IMR-90 (cell line): Measurements from ENCODE around the gene SGCA. TPM values are rescaled to one million over a fixed set of nuclear protein-coding genes. Genes with fewer than 3 reads are reported as not detected.

ENCODE experiments used
- ATAC-seq: fragments of 200-7000 bp; cut with Tn5 transposase; 2 replicates; pipeline ENCODE4 v1.9.1; 2020; ENCODE audit warnings: low read depth, mild to moderate bottlenecking, moderate library complexity
- BruUV-seq: library from RNA; stranded (reverse); fragments of 400-500 nt; replicated peaks from 2 replicates; lab custom pipeline; 2021; lab: Mats Ljungman, UMichigan
- CTCF ChIA-PET: fragments of 300-600 bp; formaldehyde crosslinking; extraction: SDS; loops from one replicate; lab custom pipeline; 2021; ENCODE audit warnings: antibody characterized with exemption; lab: Yijun Ruan, JAX
- POLR2A ChIA-PET: fragments of 300-600 bp; sonication (Branson Sonifier 250); formaldehyde crosslinking; loops from one replicate; lab custom pipeline; 2022; ENCODE audit warnings: antibody characterized with exemption; ENCODE audit not compliant: unreplicated experiment; lab: Charles Lee
- DNase-seq: peaks from one replicate; pipeline ENCODE4 v3.0.0; 2013
- H2AFZ ChIP-seq: replicated peaks from 2 replicates; pipeline ENCODE3; 2013; ENCODE audit warnings: low read length, mild to moderate bottlenecking; ENCODE audit not compliant: poor library complexity
- H2AK5ac ChIP-seq: 2 replicates; pipeline ENCODE4 v1.6.1; 2013; ENCODE audit warnings: low read depth, low read length, inconsistent platforms
- H2AK9ac ChIP-seq: replicated peaks from 2 replicates; pipeline ENCODE3; 2013; ENCODE audit warnings: mild to moderate bottlenecking, low read depth, low read length, moderate library complexity; ENCODE audit not compliant: poor library complexity
- H2BK120ac ChIP-seq: 2 replicates; pipeline ENCODE4 v1.6.1; 2013; ENCODE audit warnings: low read depth, low read length, inconsistent platforms
- H2BK15ac ChIP-seq: 3 replicates; pipeline ENCODE4 v1.6.1; 2013; ENCODE audit warnings: low read depth, low read length, inconsistent platforms
- H2BK20ac ChIP-seq: 2 replicates; pipeline ENCODE4 v1.6.1; 2013; ENCODE audit warnings: low read depth, mild to moderate bottlenecking, inconsistent platforms, low read length, moderate library complexity
- H2BK5ac ChIP-seq: 2 replicates; pipeline ENCODE4 v1.6.1; 2013; ENCODE audit warnings: mild to moderate bottlenecking, low read depth, low read length, inconsistent platforms; ENCODE audit not compliant: poor library complexity, severe bottlenecking
- H3K14ac ChIP-seq: replicated peaks from 2 replicates; pipeline ENCODE4 v1.6.1; 2013; ENCODE audit warnings: low read depth, low read length, inconsistent platforms
- H3K18ac ChIP-seq: 2 replicates; pipeline ENCODE4 v1.6.1; 2013; ENCODE audit warnings: low read depth, low read length, control low read depth
- H3K23ac ChIP-seq: 2 replicates; pipeline ENCODE4 v1.6.1; 2013; ENCODE audit warnings: low read depth, low read length, inconsistent platforms
- H3K27ac ChIP-seq: 2 replicates; pipeline ENCODE4 v1.5.1; 2013; ENCODE audit warnings: mild to moderate bottlenecking, control low read depth, low read length; ENCODE audit not compliant: insufficient read depth
- H3K27me3 ChIP-seq: 2 replicates; pipeline ENCODE4 v1.6.1; 2013; ENCODE audit warnings: low read length; ENCODE audit not compliant: control insufficient read depth, insufficient read depth
- H3K36me3 ChIP-seq: 2 replicates; pipeline ENCODE4 v1.6.1; 2013; ENCODE audit warnings: low read length, mixed read lengths; ENCODE audit not compliant: control insufficient read depth, insufficient read depth
- H3K4ac ChIP-seq: 2 replicates; pipeline ENCODE4 v1.6.1; 2013; ENCODE audit warnings: low read depth, low read length, inconsistent platforms
- H3K4me1 ChIP-seq: 2 replicates; pipeline ENCODE4 v1.6.1; 2013; ENCODE audit warnings: low read length, mixed read lengths; ENCODE audit not compliant: control insufficient read depth, insufficient read depth
- H3K4me2 ChIP-seq: 2 replicates; pipeline ENCODE4 v1.6.1; 2013; ENCODE audit warnings: low read depth, mild to moderate bottlenecking, control low read depth, low read length, moderate library complexity
- H3K4me3 ChIP-seq: 2 replicates; pipeline ENCODE4 v1.5.1; 2013; ENCODE audit warnings: low read depth, mild to moderate bottlenecking, control low read depth, low read length, moderate library complexity; ENCODE audit not compliant: insufficient read depth
- H3K56ac ChIP-seq: 2 replicates; pipeline ENCODE4 v1.6.1; 2013; ENCODE audit warnings: low read length, inconsistent platforms; ENCODE audit not compliant: insufficient read depth; ENCODE audit errors: extremely low read depth
- H3K79me1 ChIP-seq, 2 experiments: 2 replicates each; pipeline ENCODE4 v1.6.1; 2013; ENCODE audit warnings: low read length in 2 of 2, inconsistent platforms in 1 of 2, low read depth in 1 of 2
- H3K9ac ChIP-seq: 2 replicates; pipeline ENCODE4 v1.6.1; 2013; ENCODE audit warnings: low read depth, low read length, control low read depth
- H3K9me1 ChIP-seq: 2 replicates; pipeline ENCODE4 v1.6.1; 2013; ENCODE audit warnings: low read length, inconsistent platforms; ENCODE audit not compliant: insufficient read depth
- H3K9me3 ChIP-seq: 2 replicates; pipeline ENCODE4 v1.6.1; 2013; ENCODE audit warnings: low read length; ENCODE audit not compliant: control insufficient read depth, insufficient read depth
- H4K20me1 ChIP-seq: 2 replicates; pipeline ENCODE4 v1.6.1; 2013; ENCODE audit warnings: low read length, inconsistent platforms; ENCODE audit not compliant: insufficient read depth
- H4K5ac ChIP-seq: 2 replicates; pipeline ENCODE4 v1.6.1; 2013; ENCODE audit warnings: mild to moderate bottlenecking, low read depth, low read length, control low read depth
- H4K8ac ChIP-seq, 2 experiments: 2 replicates each; pipeline ENCODE4 v1.6.1; 2013; ENCODE audit warnings: low read depth in 2 of 2, low read length in 2 of 2, control low read depth in 1 of 2, inconsistent platforms in 1 of 2
- H4K91ac ChIP-seq: 2 replicates; pipeline ENCODE4 v1.6.1; 2013; ENCODE audit warnings: low read depth, low read length, inconsistent platforms; ENCODE audit not compliant: insufficient read depth
- BHLHE40 ChIP-seq: fragments of 150-350 bp; IDR thresholded peaks from 2 replicates; pipeline ENCODE4 v1.6.1; 2016; ENCODE audit warnings: mild to moderate bottlenecking, low read depth, low read length
- CEBPB ChIP-seq: IDR thresholded peaks from 2 replicates; pipeline ENCODE4 v1.6.1; 2012; ENCODE audit warnings: low read depth, low read length, improper control_type of control experiment
- CHD1 ChIP-seq: IDR thresholded peaks from 2 replicates; pipeline ENCODE4 v1.6.1; 2012; ENCODE audit warnings: low read depth, low read length, improper control_type of control experiment
- FOS ChIP-seq: fragments of 150-350 bp; IDR thresholded peaks from 2 replicates; pipeline ENCODE4 v1.6.1; 2016; ENCODE audit warnings: low read depth, low read length
- MAFK ChIP-seq: IDR thresholded peaks from 2 replicates; pipeline ENCODE4 v1.6.1; 2012; ENCODE audit warnings: low read depth, low read length, improper control_type of control experiment
- MAZ ChIP-seq: IDR thresholded peaks from 2 replicates; pipeline ENCODE4 v1.6.1; 2012; ENCODE audit warnings: low read depth, mild to moderate bottlenecking, low read length, improper control_type of control experiment, moderate library complexity, borderline replicate concordance
- MXI1 ChIP-seq: IDR thresholded peaks from 2 replicates; pipeline ENCODE4 v1.6.1; 2012; ENCODE audit warnings: low read depth, mild to moderate bottlenecking, low read length, moderate library complexity, borderline replicate concordance
- NFE2L2 ChIP-seq: fragments of 150-350 bp; IDR thresholded peaks from 2 replicates; pipeline ENCODE4 v1.6.1; 2016; ENCODE audit warnings: low read depth, mild to moderate bottlenecking, low read length
- POLR2A ChIP-seq: IDR thresholded peaks from 2 replicates; pipeline ENCODE4 v1.6.1; 2012; ENCODE audit warnings: mild to moderate bottlenecking, low read depth, low read length
- RAD21 ChIP-seq: IDR thresholded peaks from 2 replicates; pipeline ENCODE4 v1.6.1; 2012; ENCODE audit warnings: low read length, improper control_type of control experiment
- RCOR1 ChIP-seq: IDR thresholded peaks from 2 replicates; pipeline ENCODE4 v1.6.1; 2012; ENCODE audit warnings: mild to moderate bottlenecking, low read length, improper control_type of control experiment; ENCODE audit not compliant: insufficient replicate concordance
- RFX5 ChIP-seq: IDR thresholded peaks from 2 replicates; pipeline ENCODE4 v1.8.0; 2012; ENCODE audit warnings: low read depth, mild to moderate bottlenecking, low read length, moderate library complexity
- SMC3 ChIP-seq: fragments of 150-350 bp; IDR thresholded peaks from 2 replicates; pipeline ENCODE4 v1.6.1; 2016; ENCODE audit warnings: low read depth, mild to moderate bottlenecking, antibody characterized with exemption, low read length, moderate library complexity
- WGBS, 2 experiments: methylation state at CpG; one replicate each; pipeline versions ENCODE4 v1.1.5 to v1.1.7; 2013; ENCODE audit warnings: missing lambda C conversion rate in 2 of 2; ENCODE audit not compliant: insufficient read length in 1 of 2; ENCODE audit errors: extremely low coverage in 2 of 2; 5-methylcytosine and 5-hydroxymethylcytosine counted together
- dilution Hi-C: fragments of 300-500 bp; cut with HindIII; formaldehyde crosslinking; loops from one replicate; pipeline ENCODE4 v1.14.3; 2018; ENCODE audit warnings: low sequenced_read_pairs; ENCODE audit not compliant: unreplicated experiment
- in situ Hi-C: fragments of 300-500 bp; cut with MboI; formaldehyde crosslinking; loops from 3 replicates; pipeline ENCODE4 v1.14.3; 2019; ENCODE audit warnings: low sequenced_read_pairs, inconsistent platforms, mixed read lengths
- intact Hi-C: fragments of 100-400 bp; cut with micrococcal nuclease; formaldehyde crosslinking; loops from 2 replicates; pipeline ENCODE4 v1.10.0; 2022
- polyA plus RNA-seq, 3 experiments: library from polyadenylated mRNA; depleted of rRNA; stranded (reverse); fragments of >200 nt; gene quantifications; 2 replicates each; pipeline ENCODE4 v1.2.3, GENCODE V29; 2012; ENCODE audit warnings: low replicate concordance in 1 of 3
- total RNA-seq: library from RNA; depleted of rRNA; stranded (reverse); fragments of >200 nt; gene quantifications from 2 replicates; pipeline ENCODE4 v1.2.3, GENCODE V29; 2012
- TF ChIP-seq, protein P1 (sequence below): fragments of 150-350 bp; IDR thresholded peaks from 2 replicates; pipeline ENCODE4 v1.6.1; 2016; ENCODE audit warnings: low read depth, mild to moderate bottlenecking, low read length, moderate library complexity, borderline replicate concordance
- TF ChIP-seq, protein P2 (sequence below): conservative IDR thresholded peaks from 2 replicates; pipeline ENCODE4 v1.5.1; 2012; ENCODE audit warnings: mild to moderate bottlenecking, low read depth, low read length, improper control_type of control experiment

Gene SGCA
- total and polyA plus RNA-seq, 2 of the 4 experiments (the other 2 are of a cell fraction): 0.19 TPM; not detected in 1

DNA sequence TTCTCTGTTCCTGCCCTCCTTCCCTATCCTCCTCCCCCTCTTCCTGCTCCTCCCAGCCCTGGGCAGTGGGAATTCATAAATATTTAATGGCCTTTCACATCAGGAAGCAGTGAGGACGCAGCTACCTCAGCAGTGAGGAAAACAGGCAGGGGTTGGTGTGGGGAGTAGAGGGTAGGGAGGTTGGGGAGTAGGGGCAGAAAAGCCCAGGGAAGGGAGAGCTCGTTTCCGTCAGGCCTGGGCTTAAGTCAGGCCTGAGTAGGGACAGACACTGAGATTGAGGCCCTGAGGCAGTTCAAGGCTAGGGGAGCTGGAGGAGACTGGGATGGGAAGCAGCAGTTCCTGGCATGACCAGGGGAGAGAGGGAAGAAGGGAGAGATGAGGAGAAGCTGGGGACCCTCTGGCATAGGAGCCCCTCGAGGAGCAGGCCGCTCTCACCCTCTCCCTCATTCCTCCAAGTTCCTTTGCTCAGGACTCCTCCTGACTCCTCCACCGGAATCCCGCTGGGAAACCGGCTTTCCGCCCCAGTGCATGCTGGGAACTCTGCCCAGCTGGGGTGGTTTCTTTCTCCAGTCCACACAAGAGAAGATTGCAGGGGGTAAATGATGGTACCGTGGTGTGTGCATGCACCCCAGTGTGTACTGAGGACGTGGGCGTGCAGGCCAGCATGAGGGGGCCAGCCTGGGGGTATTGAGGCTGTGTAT lies 42.0 kb upstream of the SGCA start:
- H2AFZ ChIP-seq: peak overlapping the region; percentile 91
- H3K18ac ChIP-seq: peak overlapping the region; percentile 47; the same call in 1 of the 2 replicates
- H3K27me3 ChIP-seq: no peaks in the 10 kb centered on the region
- H2BK120ac ChIP-seq: peak overlapping the region; percentile 71
- ATAC-seq: peak; percentile 85
- peak overlapping the region; percentile 26 for H3K9ac ChIP-seq
- in situ Hi-C loops: no loop called here
- peak overlapping the region; percentile 29 for H3K27ac ChIP-seq
- POLR2A ChIA-PET: no interaction called here
- 0 out of 2 replicates have a peak overlapping the region, but pooled peaks have one; percentile 30 for H3K56ac ChIP-seq
- H3K79me1 ChIP-seq: peaks cover under 1 to 16% of the 10 kb centered on the region in 2 experiments; a peak in 3 of 4 replicates
- CTCF ChIA-PET: interaction anchor here (0.9 to 1.2 kb wide), 2 partner anchors 9 to 29 kb away, joined by 3 to 4 read pairs; no protein-coding TSS in a partner anchor
- intact Hi-C loops: no loop called here
- no peaks in the 10 kb centered on the region for H4K20me1 ChIP-seq
- H2BK15ac ChIP-seq: peak overlapping the region; percentile 72; the same call in 2 of the 3 replicates
- no TSS peak for BruUV-seq
- peak overlapping the region; percentile 93 for H4K5ac ChIP-seq
- peak overlapping the region; percentile 40; the same call in 1 of the 2 replicates for H3K4me2 ChIP-seq
- no peak overlapping the region for H3K4me3 ChIP-seq
- WGBS, 2 experiments: 45% methylated on average over 5 of the region's 12 CpGs; no CpG with 5 or more reads in 1 of the 2 experiments
- peaks cover 4% of the 10 kb centered on the region; the same call in 1 of the 2 replicates for H3K36me3 ChIP-seq
- H3K9me1 ChIP-seq: peaks cover 20% of the 10 kb centered on the region; the same call in 1 of the 2 replicates
- H3K23ac ChIP-seq: peak overlapping the region; percentile 74
- peak; percentile 46 for DNase-seq
- peak overlapping the region; percentile 84 for H3K4ac ChIP-seq
- H3K14ac ChIP-seq: peak overlapping the region; percentile 92
- H3K4me1 ChIP-seq: peaks cover 13% of the 10 kb centered on the region
- peak overlapping the region; percentile 74 for H2AK9ac ChIP-seq
- dilution Hi-C loops: no loop called here
- no peaks in the 10 kb centered on the region for H3K9me3 ChIP-seq
- peak overlapping the region; percentile 64 for H4K91ac ChIP-seq
- peak overlapping the region; percentile 58 to 98 for H4K8ac ChIP-seq
- H2BK5ac ChIP-seq: no peak overlapping the region
- peak overlapping the region; percentile 45 for H2AK5ac ChIP-seq
- H2BK20ac ChIP-seq: peak overlapping the region; percentile 14; the same call in 1 of the 2 replicates
- TF ChIP-seq, protein P1, sequence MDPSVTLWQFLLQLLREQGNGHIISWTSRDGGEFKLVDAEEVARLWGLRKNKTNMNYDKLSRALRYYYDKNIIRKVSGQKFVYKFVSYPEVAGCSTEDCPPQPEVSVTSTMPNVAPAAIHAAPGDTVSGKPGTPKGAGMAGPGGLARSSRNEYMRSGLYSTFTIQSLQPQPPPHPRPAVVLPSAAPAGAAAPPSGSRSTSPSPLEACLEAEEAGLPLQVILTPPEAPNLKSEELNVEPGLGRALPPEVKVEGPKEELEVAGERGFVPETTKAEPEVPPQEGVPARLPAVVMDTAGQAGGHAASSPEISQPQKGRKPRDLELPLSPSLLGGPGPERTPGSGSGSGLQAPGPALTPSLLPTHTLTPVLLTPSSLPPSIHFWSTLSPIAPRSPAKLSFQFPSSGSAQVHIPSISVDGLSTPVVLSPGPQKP: no peak
- no peak for TF ChIP-seq MAFK
- TF ChIP-seq, protein P2, sequence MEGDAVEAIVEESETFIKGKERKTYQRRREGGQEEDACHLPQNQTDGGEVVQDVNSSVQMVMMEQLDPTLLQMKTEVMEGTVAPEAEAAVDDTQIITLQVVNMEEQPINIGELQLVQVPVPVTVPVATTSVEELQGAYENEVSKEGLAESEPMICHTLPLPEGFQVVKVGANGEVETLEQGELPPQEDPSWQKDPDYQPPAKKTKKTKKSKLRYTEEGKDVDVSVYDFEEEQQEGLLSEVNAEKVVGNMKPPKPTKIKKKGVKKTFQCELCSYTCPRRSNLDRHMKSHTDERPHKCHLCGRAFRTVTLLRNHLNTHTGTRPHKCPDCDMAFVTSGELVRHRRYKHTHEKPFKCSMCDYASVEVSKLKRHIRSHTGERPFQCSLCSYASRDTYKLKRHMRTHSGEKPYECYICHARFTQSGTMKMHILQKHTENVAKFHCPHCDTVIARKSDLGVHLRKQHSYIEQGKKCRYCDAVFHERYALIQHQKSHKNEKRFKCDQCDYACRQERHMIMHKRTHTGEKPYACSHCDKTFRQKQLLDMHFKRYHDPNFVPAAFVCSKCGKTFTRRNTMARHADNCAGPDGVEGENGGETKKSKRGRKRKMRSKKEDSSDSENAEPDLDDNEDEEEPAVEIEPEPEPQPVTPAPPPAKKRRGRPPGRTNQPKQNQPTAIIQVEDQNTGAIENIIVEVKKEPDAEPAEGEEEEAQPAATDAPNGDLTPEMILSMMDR: no peak
- TF ChIP-seq NFE2L2: no peak
- TF ChIP-seq BHLHE40: no peak
- no peak for TF ChIP-seq FOS
- no peak for TF ChIP-seq SMC3
- no peak for TF ChIP-seq CEBPB
- TF ChIP-seq POLR2A: no peak
- TF ChIP-seq CHD1: no peak
- no peak for TF ChIP-seq RAD21
- TF ChIP-seq MXI1: no peak
- TF ChIP-seq MAZ: no peak
- no peak for TF ChIP-seq RCOR1
- TF ChIP-seq RFX5: no peak
